HG03175 (cell line): ENCODE measurements around the gene QRICH2.
"Not testable (repeated sequence)": the region's sequence is repeated elsewhere in the genome, so short reads cannot be mapped to it uniquely, and the experiment has no call there.

ENCODE experiments used
- ATAC-seq: cut with Tn5 transposase; IDR thresholded peaks from one replicate; pipeline ENCODE4 v1.9.1; 2021; ENCODE audit warnings: mild to moderate bottlenecking, moderate library complexity; ENCODE audit not compliant: unreplicated experiment

QRICH2 gene

DNA sequence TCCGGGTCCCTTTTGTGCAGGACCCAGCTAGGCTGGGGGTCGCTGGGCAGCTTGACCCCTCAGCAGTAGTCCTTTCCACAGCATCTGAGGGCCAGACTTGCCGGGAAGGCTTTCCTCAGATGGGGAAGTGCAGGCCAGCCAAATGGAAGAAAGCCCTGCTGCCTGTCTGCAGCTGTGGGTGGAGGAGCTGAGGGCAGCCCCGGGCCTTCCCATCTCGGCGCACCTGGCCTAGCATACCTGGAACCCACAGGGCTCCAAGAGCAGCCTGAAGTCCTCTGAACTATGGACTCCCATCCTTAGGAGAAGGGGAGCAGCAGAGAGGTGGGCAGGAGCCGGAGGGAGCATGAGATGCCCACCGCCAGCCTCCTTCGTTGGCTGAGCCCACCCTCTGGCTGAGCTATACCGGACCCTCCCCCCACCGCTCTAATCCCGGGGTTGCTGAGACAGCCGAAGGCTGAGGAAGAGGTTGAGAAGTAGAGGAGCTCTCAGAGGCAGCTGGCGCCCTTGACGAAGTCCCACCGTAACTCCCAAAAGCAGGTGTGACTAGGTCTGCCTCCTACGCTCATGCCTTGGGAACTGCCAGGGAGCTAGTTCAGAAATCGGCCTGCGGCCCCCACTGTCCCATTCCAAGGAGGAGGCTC lies 29.7 kb downstream of the QRICH2 start:
- no peak for ATAC-seq

DNA sequence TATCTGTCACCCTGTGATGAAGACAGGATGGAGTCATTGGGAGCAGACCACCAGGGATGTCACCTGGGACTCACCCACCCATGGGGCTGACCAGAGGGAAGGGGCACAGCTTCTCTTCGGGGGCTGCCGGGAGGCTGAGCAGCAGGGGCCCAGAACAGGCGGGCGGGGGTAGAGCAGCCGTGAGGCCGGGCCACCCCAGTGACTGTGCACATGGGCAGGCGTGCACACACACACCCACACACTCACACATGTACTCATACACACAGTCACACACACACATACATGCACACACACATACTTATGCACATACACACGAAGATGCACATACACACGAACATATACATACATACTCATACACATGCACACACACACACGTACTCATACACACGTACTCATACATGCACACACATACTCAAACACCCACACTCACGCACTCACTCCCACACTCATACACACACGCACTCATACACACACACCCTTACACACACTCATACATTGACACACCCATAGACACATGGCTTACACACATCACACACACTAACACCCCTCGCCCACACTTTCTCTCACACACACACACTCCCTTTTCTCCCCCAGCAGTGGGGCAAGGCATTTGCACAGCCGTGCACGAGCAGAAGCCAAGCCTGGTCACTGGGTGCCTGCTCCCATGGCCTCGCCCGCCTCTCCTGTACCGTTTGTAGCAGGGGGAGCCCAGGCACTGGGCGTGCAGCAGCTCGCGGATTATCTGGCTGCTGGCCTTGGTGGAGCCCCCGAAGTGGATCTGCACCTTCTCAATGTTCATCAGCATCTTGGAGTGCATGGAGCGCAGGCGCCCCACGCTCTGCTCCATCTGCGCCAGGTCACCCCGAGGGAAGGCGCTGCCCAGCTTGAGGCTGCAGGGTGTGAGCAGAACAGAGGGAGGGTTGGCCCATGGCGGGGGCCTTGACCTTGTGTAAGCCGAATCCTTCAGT lies 30.5 kb downstream of the QRICH2 start:
- no peak for ATAC-seq

DNA sequence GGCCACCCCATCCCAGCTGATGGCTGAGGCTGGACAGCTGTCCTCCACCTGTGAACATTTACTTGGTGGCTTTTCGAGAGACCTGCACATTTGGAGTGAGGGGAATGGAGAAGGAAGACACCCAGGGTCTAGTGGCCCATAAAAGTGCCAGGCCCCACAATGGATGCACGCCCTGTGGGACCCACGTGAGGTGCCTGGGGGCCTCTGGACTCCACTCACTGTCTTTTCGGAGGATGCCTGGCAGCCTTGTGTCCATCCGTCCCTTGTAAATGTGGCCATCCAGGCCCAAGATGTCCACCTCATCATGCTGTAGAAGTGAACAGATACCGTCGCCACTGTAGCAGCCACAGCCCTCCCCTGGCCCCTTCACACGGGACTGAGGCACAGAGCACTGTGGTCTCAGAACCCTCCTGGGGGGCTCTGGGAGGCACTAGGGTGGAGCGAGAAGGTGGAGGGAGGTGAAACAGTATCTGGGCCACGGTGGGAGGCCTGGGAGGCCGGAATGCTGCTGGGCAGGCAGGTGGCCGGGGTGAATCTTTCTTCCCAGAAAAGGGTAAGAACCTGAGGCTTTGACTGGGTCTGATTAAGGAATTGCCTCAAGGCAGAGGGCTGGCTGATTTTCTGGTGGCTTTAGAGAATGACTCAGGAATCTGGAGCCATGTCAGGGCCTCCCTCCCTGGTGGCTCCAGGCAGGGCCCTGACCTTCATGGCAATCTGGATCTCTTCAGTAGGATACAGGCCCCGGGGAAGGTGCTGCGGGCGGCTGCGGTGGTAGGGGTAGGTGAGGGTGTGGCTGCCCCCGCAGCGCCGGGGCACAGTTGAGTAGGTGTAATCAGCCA lies 31.4 kb downstream of the QRICH2 start:
- no peak for ATAC-seq

DNA sequence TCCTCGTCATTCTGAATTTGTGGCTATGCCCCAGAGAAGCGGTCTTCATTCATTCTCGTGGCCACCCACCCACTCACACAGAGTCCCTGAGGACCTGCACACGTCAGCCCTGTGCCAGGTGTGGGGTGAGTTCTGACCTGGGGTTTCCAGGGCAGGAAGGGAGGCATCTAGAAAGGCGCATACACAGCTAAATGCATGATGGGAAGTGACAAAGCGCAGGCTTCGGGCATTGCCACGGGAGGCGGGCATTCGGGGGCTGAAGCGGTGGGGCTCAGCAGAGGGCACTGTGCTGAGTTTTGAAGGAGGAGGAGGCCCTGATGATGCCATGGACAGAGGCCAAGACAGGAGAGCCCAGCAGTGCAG lies 32.0 kb downstream of the QRICH2 start:
- ATAC-seq = no peak

DNA sequence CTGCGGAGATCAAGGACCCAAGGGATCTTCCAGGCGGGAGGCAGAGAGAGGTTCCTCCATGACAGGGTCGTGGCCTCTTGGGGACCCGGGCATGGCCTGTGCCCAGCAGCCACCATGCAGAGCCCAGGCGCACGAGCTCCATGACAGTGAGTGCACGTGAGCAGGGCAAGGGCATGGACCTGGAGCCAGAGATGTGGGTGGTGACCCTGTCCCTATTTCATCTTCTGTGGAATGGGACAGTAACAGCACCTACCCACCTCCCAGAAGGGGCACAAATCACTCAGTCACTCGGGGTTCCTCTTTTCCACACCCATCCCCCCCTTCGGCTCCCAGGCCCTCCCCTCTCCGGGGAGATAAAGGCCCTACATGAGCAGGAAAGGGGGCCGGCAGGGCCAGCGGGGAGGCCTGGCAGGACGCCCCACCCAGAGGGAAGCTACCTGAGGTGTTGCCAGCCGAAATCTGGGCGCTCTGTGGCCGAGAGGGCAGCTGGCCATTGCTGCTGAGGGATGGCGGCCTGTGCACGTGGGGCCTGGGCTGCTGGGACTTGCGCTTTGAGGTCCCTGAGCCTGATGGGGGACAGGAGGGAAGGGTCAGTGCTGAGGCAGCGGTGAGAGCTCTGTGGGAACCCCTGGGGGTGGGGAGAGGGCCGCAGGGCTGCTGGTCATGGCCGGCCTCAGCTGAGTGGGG lies 32.6 kb downstream of the QRICH2 start:
- ATAC-seq = no peak

DNA sequence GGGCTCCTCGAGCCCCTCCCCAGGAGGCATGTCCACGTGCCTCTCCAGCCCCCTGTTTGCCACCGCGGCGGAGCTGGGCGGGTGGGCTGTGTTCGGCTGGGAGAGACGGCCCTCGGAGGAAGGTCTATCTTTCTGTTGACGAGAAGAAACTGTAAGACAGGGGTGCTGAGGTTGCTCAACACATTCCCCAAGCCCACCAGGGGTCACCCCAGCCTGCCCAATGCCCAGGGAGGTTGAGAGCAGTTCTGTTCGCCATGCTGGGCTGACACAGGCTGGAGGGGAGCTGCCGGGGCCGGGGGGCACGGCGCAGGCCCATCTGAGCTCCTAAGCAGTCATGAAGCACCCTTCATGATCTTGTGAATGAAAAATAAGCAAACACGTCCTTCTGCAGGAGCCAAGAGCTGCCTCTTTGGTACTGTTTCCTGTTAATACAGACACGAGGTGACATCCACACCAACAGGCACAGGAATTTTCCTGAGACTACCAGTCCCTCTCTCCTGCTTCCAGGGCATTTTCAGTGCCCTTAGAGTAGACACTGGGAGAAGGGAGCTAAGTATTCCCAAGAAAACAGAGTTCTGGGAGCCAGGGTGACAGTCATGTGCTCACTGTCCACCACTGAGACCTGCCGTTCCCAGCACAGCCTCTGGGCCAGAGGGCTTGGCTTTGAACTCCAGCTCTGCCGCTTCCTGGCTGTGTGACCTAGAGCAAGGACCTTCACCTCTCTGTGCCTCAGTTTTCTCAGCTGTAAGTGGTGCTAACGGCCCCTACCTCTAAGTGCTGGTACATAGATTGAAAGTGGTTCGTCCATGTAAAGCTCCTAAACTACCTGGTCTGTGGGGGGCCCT lies 33.7 kb downstream of the QRICH2 start:
- ATAC-seq = no peak

DNA sequence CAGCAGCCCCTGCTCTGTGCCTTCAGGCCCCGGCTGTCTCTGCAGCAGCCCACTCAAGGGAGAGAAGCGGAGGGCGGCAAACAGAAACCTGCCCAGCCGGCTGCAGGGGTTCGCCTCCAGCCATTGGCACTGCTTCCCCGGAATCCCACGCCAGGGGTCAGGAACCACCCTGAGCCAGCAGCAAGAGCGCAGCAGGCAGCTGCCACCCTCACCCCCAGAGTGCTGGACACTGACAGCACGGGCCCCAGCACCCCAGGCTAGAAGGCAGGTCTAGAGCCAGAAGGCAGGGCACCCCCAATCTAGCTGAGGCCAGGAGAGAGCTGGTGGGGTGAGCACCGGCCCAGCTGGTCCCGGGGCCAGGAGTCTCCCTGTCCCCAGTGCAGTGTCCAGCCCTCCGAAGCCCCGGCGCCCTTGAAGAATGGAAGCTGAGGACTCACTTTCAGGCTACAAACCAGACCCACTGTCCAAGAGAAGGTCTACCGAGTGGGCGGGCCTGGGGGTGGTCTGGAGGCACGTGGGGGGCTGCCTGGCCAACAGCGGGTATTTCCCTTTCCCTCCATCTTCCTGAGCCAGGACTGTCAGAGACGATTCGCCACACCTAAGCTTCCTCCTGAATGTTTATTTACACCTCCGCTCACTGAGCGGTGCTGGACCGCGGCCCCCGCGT lies 34.5 kb downstream of the QRICH2 start:
- no peak for ATAC-seq

DNA sequence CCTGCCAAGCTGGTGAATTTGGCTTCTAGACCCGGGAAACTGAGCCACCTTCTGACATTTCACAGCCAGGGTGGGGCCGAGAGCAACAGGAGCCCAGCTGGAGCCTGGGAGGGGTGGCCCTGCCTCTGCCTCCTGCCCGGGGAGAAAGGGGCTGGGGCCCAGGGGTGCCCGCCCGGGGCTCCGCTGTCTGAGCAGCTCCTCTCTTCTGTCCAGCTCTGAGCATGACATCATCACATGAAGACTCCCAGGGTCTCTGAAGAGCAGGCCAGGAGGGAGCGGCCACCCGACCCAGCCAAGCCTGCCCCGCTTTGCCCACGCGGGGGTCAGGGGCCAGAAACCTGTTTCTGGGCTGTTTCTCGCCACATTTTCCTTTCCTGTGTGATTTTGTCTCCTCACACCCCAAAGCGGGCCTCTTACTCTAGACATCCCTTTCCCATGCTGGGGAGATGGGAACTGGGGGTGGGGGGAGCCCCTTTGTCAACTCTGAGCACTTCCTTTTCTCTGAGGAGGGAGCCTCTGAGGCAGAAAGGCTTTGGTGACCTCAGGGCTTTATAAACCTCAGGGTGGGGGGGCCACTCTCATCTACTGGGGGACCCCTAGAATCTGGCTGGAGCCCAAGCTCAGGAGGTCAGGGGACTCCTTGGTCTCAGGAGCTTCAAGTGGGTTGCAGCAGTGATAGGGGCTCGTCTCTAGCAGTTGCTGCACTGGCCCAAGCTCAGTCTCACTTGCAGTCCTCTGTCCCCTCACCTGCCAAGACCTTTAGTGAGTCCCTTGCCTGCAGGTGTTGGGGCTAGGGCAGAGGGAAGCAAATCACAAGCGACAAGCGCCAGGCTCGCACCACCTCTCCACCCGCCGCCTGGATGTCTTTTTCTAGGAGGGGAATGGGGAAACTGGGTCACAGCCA lies 35.3 kb downstream of the QRICH2 start:
- peak; percentile 23 for ATAC-seq

DNA sequence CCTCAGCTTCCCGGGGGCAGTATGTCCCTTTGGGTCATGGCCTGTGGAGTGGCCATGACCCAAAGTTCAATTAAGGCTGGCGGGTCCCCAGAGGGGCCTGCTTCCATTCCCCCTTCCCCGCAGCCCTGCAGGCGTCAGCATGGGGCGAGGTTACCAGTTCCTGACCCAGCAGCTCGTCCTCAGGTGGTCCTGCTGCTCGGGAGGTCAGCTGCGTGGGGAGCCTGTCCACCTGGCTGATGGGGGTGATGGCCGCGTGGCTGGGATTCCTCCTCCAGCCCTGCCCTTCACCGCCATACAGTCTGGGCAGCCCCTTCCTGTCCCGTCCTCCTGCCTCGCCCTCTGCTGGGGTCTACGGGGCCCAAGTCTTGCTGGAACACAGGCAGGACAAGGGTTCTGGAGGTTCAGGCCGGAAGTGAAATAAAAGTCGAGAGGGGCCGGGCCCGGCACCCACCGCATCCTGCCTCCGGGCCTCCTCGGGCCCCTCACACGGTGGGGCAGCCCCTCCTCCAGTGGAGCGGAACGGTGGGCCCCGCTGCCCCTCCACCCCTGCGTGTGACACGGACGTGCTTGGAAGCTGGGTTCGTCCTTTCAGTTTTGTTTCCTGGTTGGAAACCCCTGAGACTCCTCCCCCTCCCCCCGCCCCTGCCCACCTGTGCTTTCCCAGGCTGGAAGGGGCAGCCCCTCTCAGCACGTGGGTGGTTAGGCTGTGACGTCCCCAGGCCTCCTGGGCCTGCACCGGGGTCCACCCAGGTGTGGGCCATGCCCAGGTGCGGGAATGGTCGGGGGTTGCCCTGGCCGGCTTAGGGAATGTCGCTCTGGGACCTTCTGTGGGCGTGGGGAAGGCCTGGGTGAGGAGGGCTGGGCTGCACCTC lies 36.2 kb downstream of the QRICH2 start:
- peak; percentile 53 for ATAC-seq

DNA sequence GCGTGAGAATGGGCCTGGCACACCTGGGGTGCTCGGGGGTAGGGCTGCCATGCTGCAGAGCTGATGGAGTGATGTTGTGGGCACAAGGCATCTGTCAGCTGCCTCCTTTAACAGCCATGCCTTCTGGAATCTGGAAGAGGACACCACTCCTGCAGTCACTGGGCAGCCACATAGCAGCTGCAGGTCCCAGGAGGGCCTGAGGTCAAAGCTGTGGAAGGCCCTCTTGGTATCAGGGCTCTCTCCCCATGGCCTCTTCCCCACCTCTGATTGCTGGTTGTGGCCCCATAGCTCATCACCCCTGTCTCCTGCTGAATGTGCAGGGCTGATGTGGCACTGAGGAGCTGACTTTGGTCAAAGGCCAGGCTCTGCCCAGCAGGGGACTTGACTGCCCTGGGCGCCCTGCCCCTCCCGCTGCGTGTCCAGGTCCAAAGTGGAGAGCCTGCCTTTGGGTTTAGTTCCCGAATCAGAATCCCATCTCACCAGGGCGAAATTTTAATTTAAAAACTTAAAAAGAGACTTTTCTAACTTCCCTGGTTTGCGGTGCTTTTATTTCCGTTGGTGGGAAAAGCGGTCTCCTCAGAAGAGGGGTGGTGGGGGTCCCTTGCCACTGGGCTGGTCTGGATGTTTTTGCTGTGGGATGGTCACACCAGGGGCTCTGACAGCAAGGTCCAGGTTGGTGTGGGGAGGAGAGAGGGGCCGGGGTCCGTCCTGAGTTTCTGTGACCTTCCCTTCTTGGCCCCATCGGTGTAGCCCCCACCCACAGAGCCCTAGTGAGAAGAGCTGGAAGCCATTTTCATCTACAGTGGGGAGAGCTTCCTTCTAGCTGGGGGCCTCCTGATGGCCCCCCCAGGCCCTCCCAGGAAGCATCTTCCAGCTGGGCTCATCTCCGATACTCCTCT lies 37.1 kb downstream of the QRICH2 start:
- no peak for ATAC-seq

DNA sequence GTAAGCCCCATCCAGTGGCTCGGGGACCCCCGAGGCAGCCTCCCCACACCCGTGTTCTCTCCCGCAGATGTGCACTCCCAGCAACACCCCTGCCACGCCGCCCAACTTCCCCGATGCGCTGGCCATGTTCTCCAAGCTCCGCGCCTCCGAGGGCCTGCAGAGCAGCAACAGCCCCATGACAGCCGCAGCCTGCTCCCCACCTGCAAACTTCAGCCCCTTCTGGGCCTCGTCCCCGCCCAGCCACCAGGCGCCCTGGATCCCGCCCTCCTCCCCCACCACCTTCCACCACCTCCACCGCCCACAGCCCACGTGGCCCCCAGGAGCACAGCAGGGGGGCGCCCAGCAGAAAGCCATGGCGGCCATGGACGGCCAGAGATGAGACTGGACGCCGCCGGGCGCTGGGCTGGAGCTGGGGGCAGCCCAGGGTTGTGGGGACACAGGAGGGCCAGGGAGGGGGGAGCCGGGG lies 37.9 kb downstream of the QRICH2 start:
- no peak for ATAC-seq

DNA sequence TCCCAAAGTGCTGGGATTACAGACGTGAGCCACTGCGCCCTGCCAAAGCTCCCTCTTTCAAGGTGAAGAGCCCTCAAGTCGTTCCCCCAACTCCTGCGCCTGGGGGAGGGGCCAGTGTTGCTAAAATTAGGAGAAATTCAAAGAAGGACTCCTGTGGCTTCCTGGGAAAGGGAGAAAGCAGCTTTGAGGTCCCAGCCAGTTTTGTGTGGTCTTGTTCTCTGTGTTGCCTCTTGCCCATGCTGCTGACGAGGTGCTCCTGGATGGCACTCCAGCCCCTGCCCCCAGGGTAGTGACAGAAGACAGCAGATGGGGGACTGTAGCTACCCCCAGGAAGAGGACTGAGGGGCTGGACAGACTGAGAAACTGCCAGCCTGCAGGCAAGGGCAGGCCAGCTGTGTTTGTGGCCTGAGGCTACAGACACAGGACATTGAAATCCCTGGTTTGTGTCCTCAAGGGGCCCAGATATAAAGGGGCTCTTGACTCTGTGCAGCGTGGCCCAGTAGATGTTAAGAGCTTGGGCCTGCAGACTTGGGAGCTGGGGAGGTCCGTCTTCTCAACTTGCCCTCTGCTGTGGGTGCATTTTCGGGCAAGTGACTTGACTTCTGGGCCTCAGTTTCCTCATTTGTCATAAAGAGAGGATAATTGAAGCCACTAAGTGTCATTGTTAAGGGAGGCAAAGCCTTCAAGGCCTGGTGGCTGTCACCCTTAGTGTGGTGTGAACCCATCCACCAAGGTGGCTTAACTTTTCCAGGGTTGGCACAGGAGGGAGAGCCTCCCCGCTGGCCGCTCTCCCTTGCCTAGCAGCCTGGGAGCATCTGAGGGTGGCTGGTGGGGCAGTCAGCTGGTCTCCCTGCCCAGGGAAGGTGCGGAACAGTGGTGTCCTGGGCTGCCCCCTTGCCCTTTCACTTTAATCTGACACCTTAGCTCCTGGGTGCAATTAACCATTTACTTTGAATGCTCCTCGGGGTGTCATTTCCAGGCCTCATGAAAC lies 38.8 kb downstream of the QRICH2 start:
- no peak for ATAC-seq

DNA sequence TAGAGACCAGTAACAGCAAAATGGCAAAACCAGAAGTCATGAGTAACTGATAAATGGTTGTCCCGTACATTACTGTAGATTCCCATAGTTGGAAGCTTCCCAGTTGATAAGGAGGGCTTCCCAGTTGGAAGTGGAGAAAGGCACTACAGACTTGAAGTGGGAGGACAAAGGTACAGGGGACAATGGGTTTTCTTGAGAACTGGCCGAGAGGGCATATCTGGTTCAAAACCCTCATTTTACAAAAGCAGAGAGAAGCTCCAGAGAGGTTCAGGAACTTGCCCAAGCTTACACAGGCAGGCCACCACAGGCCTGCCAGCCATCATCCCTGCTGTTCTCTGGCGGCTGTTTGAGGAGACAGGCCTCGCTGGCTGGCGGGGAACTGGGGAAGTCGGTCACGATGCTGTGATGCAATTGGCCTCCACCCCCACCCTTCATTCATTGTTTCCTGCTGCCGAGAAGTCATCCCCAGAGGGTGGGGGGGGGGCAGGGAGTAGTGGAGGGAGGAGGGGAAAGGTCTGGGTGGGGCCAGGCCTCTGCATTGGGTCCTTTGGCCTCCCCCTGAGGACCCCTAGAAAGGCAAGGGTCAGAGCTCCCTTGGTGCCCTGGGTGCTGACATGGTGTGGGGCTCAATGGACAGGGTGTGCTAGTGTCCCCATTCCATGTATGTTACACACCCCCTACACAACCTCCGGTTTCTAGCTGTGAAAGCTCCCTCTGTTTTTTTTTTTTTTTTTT lies 39.9 kb downstream of the QRICH2 start:
- ATAC-seq = no peak

DNA sequence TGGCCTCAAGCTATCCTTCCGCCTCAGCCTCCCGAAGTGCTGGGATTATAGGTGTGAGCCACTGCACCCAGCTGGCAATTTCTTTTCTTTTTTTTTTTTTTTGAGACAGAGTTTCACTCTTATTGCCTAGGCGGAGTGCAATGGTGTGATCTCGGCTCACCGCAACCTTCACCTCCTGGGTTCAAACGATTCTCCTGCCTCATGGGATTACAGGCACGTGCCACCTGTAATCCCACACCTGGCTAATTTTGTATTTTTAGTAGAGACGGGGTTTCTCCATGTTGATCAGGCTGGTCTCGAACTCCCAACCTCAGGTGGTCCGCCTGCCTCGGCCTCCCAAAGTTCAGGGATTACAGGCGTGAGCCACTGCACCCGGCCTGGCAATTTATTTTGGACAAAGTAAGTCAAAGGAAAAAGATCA lies 40.5 kb downstream of the QRICH2 start:
- not testable (repeated sequence) for ATAC-seq
